PC-9 (cell line): ENCODE measurements around the gene CLEC18A. TPM values are rescaled to one million over a fixed set of nuclear protein-coding genes. Genes with fewer than 3 reads are reported as not detected.

Experiments
- BruUV-seq: library from RNA; stranded (reverse); fragments of 400-500 nt; replicated peaks from 2 replicates; lab custom pipeline; 2021; lab: Mats Ljungman, UMichigan
- CTCF ChIA-PET: fragments of 300-600 bp; sonication (Branson Sonifier 250); formaldehyde crosslinking; loops from one replicate; lab custom pipeline; 2022; ENCODE audit warnings: antibody characterized with exemption; lab: Charles Lee
- POLR2A ChIA-PET: fragments of 300-600 bp; sonication (Branson Sonifier 250); formaldehyde crosslinking; loops from one replicate; lab custom pipeline; 2022; ENCODE audit warnings: antibody characterized with exemption; ENCODE audit not compliant: unreplicated experiment; lab: Charles Lee
- DNase-seq, 2 experiments: peaks; one replicate each; pipeline versions ENCODE4 v3.0.0 to v3.0.0-alpha.2; 2015 to 2022; ENCODE audit warnings: mixed read lengths in 1 of 2
- H2AFZ ChIP-seq: fragments of 200-600 bp; sonication (generic); 2 replicates; pipeline ENCODE4 v1.8.1; 2017; ENCODE audit warnings: antibody characterized with exemption
- H3F3A ChIP-seq: fragments of 200-600 bp; sonication (generic); 2 replicates; pipeline ENCODE4 v1.8.1; 2017; ENCODE audit warnings: antibody characterized with exemption, mild to moderate bottlenecking, low read depth; ENCODE audit not compliant: insufficient read depth
- H3K27ac ChIP-seq: fragments of 200-600 bp; sonication (generic); 2 replicates; pipeline ENCODE4 v1.6.1; 2016; ENCODE audit warnings: mixed run types
- H3K27me3 ChIP-seq: fragments of 200-600 bp; sonication (generic); 2 replicates; pipeline ENCODE4 v1.6.1; 2016; ENCODE audit warnings: low read depth, mixed run types; ENCODE audit not compliant: insufficient read depth
- H3K36me3 ChIP-seq: fragments of 200-600 bp; sonication (generic); 2 replicates; pipeline ENCODE4 v1.6.1; 2016; ENCODE audit warnings: low read depth, mixed run types
- H3K4me1 ChIP-seq: fragments of 200-600 bp; sonication (generic); replicated peaks from 2 replicates; pipeline ENCODE4 v1.6.1; 2016; ENCODE audit warnings: mixed run types; ENCODE audit not compliant: insufficient read depth
- H3K4me2 ChIP-seq: fragments of 200-600 bp; sonication (generic); 2 replicates; pipeline ENCODE4 v1.6.1; 2017; ENCODE audit warnings: mixed run types
- H3K4me3 ChIP-seq: fragments of 200-600 bp; sonication (generic); 2 replicates; pipeline ENCODE4 v1.6.1; 2016; ENCODE audit warnings: mixed run types
- H3K79me2 ChIP-seq: fragments of 200-600 bp; sonication (generic); 2 replicates; pipeline ENCODE4 v1.6.1; 2017; ENCODE audit warnings: low read depth, mixed run types
- H3K9me2 ChIP-seq: fragments of 200-600 bp; sonication (generic); 2 replicates; pipeline ENCODE4 v1.8.1; 2017; ENCODE audit warnings: mild to moderate bottlenecking; ENCODE audit not compliant: insufficient read depth
- H3K9me3 ChIP-seq: fragments of 200-600 bp; sonication (generic); 2 replicates; pipeline ENCODE4 v1.8.1; 2016; ENCODE audit warnings: low read depth; ENCODE audit not compliant: insufficient read depth
- H4K20me1 ChIP-seq: fragments of 200-600 bp; sonication (generic); 2 replicates; pipeline ENCODE4 v1.8.1; 2017; ENCODE audit not compliant: insufficient read depth
- CTCF ChIP-seq: fragments of 200-600 bp; sonication (generic); conservative IDR thresholded peaks from 2 replicates; pipeline ENCODE4 v1.6.1; 2017; ENCODE audit warnings: mixed run types, antibody characterized with exemption, mild to moderate bottlenecking, moderate library complexity
- EZH2 ChIP-seq: fragments of 200-600 bp; sonication (generic); IDR thresholded peaks from 2 replicates; pipeline ENCODE4 v1.8.0; 2017; ENCODE audit warnings: antibody characterized with exemption, low read depth
- intact Hi-C: fragments of 100-400 bp; cut with micrococcal nuclease; formaldehyde crosslinking; loops from one replicate; pipeline ENCODE4 v1.10.0; 2022; ENCODE audit not compliant: unreplicated experiment
- total RNA-seq: library from RNA; stranded (reverse); gene quantifications from 2 replicates; pipeline ENCODE4 v1.2.3, GENCODE V29; 2021

Gene CLEC18A
- total RNA-seq, 1 experiment from 2014 or later, result 1.3 TPM

DNA sequence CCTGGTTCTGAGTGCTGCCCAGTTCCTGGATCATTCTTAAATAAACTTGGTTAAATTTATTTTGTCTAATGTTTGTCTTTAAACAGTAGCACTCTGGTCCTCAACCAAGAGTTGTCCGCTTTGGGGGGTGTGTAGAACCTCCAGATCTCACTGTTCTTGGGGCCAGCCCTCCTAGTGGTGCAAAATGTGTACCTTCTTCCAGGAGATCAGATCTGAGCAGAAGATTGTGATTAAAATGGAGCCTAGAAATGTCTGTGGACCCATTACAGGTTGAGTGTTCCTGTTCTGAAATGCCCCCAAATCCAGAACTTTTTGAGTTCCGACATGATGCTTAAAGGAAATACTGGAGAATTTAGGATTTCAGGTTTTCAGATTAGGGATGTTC lies 46.0 kb upstream of the CLEC18A start:
- H3K27me3 ChIP-seq, result no peaks in the 10 kb centered on the region
- H3K9me3 ChIP-seq, result no peaks in the 10 kb centered on the region
- intact Hi-C loops, result no loop called here
- DNase-seq, result no peak
- ChIA-PET CTCF (no interaction called here), POLR2A (no interaction called here)
- no peak overlapping the region for H3K4me3 ChIP-seq
- H4K20me1 ChIP-seq, result no peaks in the 10 kb centered on the region
- H2AFZ ChIP-seq, result no peak overlapping the region
- H3K9me2 ChIP-seq, result no peaks in the 10 kb centered on the region
- 0 out of 2 replicates have a peak, but pooled peaks cover 4% of the 10 kb centered on the region for H3F3A ChIP-seq
- H3K79me2 ChIP-seq, result no peaks in the 10 kb centered on the region
- no peak overlapping the region for H3K27ac ChIP-seq
- no peak for TF ChIP-seq EZH2
- no peak for TF ChIP-seq CTCF
- no TSS peak for BruUV-seq
- H3K4me2 ChIP-seq, result no peak overlapping the region
- H3K36me3 ChIP-seq, result peaks cover 6% of the 10 kb centered on the region; the same call in 1 of the 2 replicates
- H3K4me1 ChIP-seq, result no peaks in the 10 kb centered on the region

- Histone ChIP-seq H3K27ac (no peak overlapping the region), H3K27me3 (no peaks in the 10 kb centered on the region), H3K9me2 (no peaks in the 10 kb centered on the region), H3K4me1 (no peaks in the 10 kb centered on the region), H3K9me3 (no peaks in the 10 kb centered on the region), H3K36me3 (peaks cover 6% of the 10 kb centered on the region; the same call in 1 of the 2 replicates), H2AFZ (no peak overlapping the region), H4K20me1 (no peaks in the 10 kb centered on the region), H3K4me2 (no peak overlapping the region), H3F3A (0 out of 2 replicates have a peak, but pooled peaks cover 4% of the 10 kb centered on the region), H3K4me3 (no peak overlapping the region), H3K79me2 (no peaks in the 10 kb centered on the region)
- intact Hi-C loops, result no loop called here
- CTCF ChIA-PET, result no interaction called here
- no TSS peak for BruUV-seq
- TF ChIP-seq CTCF, result no peak
- TF ChIP-seq EZH2, result no peak
- POLR2A ChIA-PET, result no interaction called here
- no peak for DNase-seq
These were observed 44.2 kb upstream of the CLEC18A start for GRCh38 chr16:69906838-69907401.

- ChIA-PET CTCF (no interaction called here), POLR2A (no interaction called here)
- no peak for DNase-seq
- no peaks in the 10 kb centered on the region for H3K27me3 ChIP-seq
- no peak overlapping the region for H3K4me3 ChIP-seq
- H3F3A ChIP-seq, result 0 out of 2 replicates have a peak, but pooled peaks cover 4% of the 10 kb centered on the region
- no peak overlapping the region for H2AFZ ChIP-seq
- intact Hi-C loops, result no loop called here
- no peaks in the 10 kb centered on the region for H3K9me3 ChIP-seq
- TF ChIP-seq EZH2 (no peak), CTCF (no peak)
- H4K20me1 ChIP-seq, result no peaks in the 10 kb centered on the region
- H3K36me3 ChIP-seq, result peaks cover 6% of the 10 kb centered on the region; the same call in 1 of the 2 replicates
- no peak overlapping the region for H3K27ac ChIP-seq
- H3K4me1 ChIP-seq, result no peaks in the 10 kb centered on the region
- H3K79me2 ChIP-seq, result no peaks in the 10 kb centered on the region
- H3K9me2 ChIP-seq, result no peaks in the 10 kb centered on the region
- H3K4me2 ChIP-seq, result no peak overlapping the region
- no TSS peak for BruUV-seq
These were observed 42.1 kb upstream of the CLEC18A start for GRCh38 chr16:69909043-69909442.
